ENCODE measurements around the gene FBXL15.

GRCh38 chr10:102423372-102423968, 2.8 kb downstream of the FBXL15 start:
- TF ChIP-seq POLR2A (IDR thresholded peaks at IDR 0.05) (no peak), CTCF (IDR thresholded peaks at IDR 0.05) (no peak), POLR2AphosphoS5 (IDR thresholded peaks at IDR 0.05; ENCODE audit: insufficient read depth in 1 of 2, low read depth in 1 of 2) (no peak)
